DOHH2 (cell line): ENCODE data around the gene SESTD1.

Experiments used
- H3F3A ChIP-seq: fragments of 200-600 bp; sonication (generic), shearing (Covaris generic); 2 replicates; pipeline ENCODE4 v1.6.0; 2016; ENCODE audit warnings: antibody characterized with exemption, mild to moderate bottlenecking; ENCODE audit not compliant: control insufficient read depth, insufficient read depth
- H3K27ac ChIP-seq: fragments of 200-600 bp; sonication (generic); 2 replicates; pipeline ENCODE4 v1.5.1; 2014; ENCODE audit warnings: low read depth, mild to moderate bottlenecking, low read length, moderate library complexity
- H3K27me3 ChIP-seq: fragments of 200-600 bp; sonication (generic); 2 replicates; pipeline ENCODE4 v1.6.1; 2014; ENCODE audit warnings: mild to moderate bottlenecking, low read length, mixed read lengths; ENCODE audit not compliant: control insufficient read depth
- H3K36me3 ChIP-seq: fragments of 200-600 bp; sonication (generic); 2 replicates; pipeline ENCODE4 v1.6.1; 2014; ENCODE audit warnings: mild to moderate bottlenecking, low read length, moderate library complexity, mixed read lengths; ENCODE audit not compliant: control insufficient read depth
- H3K4me1 ChIP-seq: fragments of 200-600 bp; sonication (generic); 2 replicates; pipeline ENCODE4 v1.6.1; 2014; ENCODE audit warnings: mild to moderate bottlenecking, low read length, mixed read lengths; ENCODE audit not compliant: control insufficient read depth
- H3K4me2 ChIP-seq: fragments of 200-600 bp; sonication (generic); 2 replicates; pipeline ENCODE4 v1.6.0; 2014; ENCODE audit warnings: mild to moderate bottlenecking, low read length, moderate library complexity
- H3K4me3 ChIP-seq: fragments of 200-600 bp; sonication (generic); 2 replicates; pipeline ENCODE4 v1.5.1; 2014; ENCODE audit warnings: mild to moderate bottlenecking, low read length, mixed read lengths
- H3K79me2 ChIP-seq: fragments of 200-600 bp; sonication (generic); 2 replicates; pipeline ENCODE4 v1.6.1; 2014; ENCODE audit warnings: mild to moderate bottlenecking, low read length, mixed read lengths; ENCODE audit not compliant: control insufficient read depth
- H3K9me2 ChIP-seq: fragments of 200-600 bp; sonication (generic); replicated peaks from 2 replicates; pipeline ENCODE4 v1.6.1; 2014; ENCODE audit warnings: mild to moderate bottlenecking, low read length, mixed read lengths; ENCODE audit not compliant: control insufficient read depth
- H3K9me3 ChIP-seq: fragments of 200-600 bp; sonication (generic); 2 replicates; pipeline ENCODE4 v1.6.1; 2014; ENCODE audit warnings: antibody characterized with exemption, low read length, mixed read lengths; ENCODE audit not compliant: control insufficient read depth, insufficient read depth
- H4K20me1 ChIP-seq: fragments of 200-600 bp; sonication (generic); 2 replicates; pipeline ENCODE4 v1.6.0; 2014; ENCODE audit warnings: low read depth, mild to moderate bottlenecking, antibody characterized with exemption, low read length, moderate library complexity; ENCODE audit not compliant: control insufficient read depth, insufficient read depth
- EZH2phosphoT487 ChIP-seq: fragments of 200-600 bp; sonication (generic); IDR thresholded peaks from 2 replicates; pipeline ENCODE4 v1.6.1; 2017; ENCODE audit warnings: borderline replicate concordance, mild to moderate bottlenecking, antibody characterized with exemption, low read length, moderate library complexity, mixed read lengths
- TF ChIP-seq, protein P1 (sequence below): fragments of 200-600 bp; sonication (generic); IDR thresholded peaks from one replicate; pipeline ENCODE4 v1.5.1; 2014; ENCODE audit warnings: antibody characterized with exemption, mild to moderate bottlenecking, low read depth, low read length; ENCODE audit not compliant: poor library complexity, severe bottlenecking

SESTD1 gene

DNA sequence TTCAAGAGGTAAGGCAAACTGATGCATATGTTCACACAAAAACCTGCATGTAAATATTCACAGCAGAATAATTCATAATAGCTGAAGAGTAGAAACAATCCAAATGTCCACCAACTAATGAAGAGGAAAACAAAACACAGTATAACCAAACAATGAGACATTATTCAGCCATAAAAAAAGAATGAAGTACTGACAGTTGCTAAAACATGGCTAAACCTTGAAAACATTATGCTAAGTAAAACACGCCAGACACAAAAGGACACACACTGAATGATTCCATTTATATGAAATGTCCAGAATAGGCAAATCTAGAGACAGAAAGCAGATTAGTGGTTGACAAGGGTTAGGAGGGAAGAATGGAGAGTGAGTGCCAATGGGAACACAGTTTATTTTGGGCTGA, 86.9 kb downstream of the SESTD1 start:
- TF ChIP-seq EZH2phosphoT487: no peak
- TF ChIP-seq, protein P1, sequence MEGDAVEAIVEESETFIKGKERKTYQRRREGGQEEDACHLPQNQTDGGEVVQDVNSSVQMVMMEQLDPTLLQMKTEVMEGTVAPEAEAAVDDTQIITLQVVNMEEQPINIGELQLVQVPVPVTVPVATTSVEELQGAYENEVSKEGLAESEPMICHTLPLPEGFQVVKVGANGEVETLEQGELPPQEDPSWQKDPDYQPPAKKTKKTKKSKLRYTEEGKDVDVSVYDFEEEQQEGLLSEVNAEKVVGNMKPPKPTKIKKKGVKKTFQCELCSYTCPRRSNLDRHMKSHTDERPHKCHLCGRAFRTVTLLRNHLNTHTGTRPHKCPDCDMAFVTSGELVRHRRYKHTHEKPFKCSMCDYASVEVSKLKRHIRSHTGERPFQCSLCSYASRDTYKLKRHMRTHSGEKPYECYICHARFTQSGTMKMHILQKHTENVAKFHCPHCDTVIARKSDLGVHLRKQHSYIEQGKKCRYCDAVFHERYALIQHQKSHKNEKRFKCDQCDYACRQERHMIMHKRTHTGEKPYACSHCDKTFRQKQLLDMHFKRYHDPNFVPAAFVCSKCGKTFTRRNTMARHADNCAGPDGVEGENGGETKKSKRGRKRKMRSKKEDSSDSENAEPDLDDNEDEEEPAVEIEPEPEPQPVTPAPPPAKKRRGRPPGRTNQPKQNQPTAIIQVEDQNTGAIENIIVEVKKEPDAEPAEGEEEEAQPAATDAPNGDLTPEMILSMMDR: no peak
- Histone ChIP-seq H3K27me3 (no peaks in the 10 kb centered on the region), H3K36me3 (no peaks in the 10 kb centered on the region), H3K9me3 (no peaks in the 10 kb centered on the region), H3F3A (no peaks in the 10 kb centered on the region), H3K27ac (no peak overlapping the region), H3K79me2 (no peaks in the 10 kb centered on the region), H3K9me2 (no peaks in the 10 kb centered on the region), H3K4me3 (no peak overlapping the region), H3K4me1 (peaks cover 9% of the 10 kb centered on the region), H4K20me1 (no peaks in the 10 kb centered on the region), H3K4me2 (no peak overlapping the region)

DNA sequence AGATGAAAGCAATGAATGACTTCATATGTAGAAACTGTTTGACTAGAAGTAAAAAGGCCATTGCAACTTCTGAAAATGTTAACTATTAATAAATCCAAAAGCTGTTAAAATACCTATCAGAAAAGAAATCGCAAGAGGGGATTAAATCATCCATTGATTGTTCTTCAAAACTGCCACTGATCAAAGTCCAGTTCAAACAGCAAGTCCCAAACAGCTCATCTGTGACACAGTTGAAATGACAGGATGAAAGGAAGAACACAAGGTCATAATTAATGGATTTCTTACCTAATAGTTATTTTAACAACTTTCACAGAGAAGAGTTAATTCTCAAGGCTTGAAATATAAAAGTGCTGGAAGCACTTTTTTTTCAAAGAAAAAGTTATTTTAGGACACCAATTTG, 90.4 kb downstream of the SESTD1 start:
- Histone ChIP-seq H3K36me3 (no peaks in the 10 kb centered on the region), H3K4me1 (peaks cover 10% of the 10 kb centered on the region)
- TF ChIP-seq, protein P1: no peak
- TF ChIP-seq EZH2phosphoT487: no peak

DNA sequence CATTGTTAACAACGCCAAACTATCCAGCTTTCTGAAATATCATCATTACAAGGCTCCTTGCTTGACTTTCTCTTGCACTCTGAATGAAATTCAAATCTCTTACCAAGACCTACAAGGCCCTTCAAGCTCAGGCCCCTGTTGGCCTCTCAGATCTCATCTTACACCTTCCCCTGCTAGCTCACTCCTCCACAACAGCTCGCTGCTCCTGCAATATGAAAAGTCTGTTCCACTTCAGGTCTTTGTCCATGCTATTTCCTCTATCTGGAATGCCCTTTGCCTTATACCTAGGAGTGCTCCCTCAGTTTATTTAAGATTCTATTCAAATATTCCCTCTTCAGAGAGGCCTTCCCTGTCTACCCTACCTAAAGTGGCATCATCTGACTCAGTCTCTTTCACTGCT, 91.7 kb downstream of the SESTD1 start:
- Histone ChIP-seq H3K36me3 (no peaks in the 10 kb centered on the region), H3K9me2 (no peaks in the 10 kb centered on the region), H4K20me1 (no peaks in the 10 kb centered on the region), H3K27me3 (no peaks in the 10 kb centered on the region), H3K4me2 (no peak overlapping the region), H3K4me3 (no peak overlapping the region), H3F3A (no peaks in the 10 kb centered on the region), H3K79me2 (no peaks in the 10 kb centered on the region), H3K9me3 (no peaks in the 10 kb centered on the region), H3K4me1 (peaks cover 10% of the 10 kb centered on the region), H3K27ac (no peak overlapping the region)
- no peak for TF ChIP-seq EZH2phosphoT487
- TF ChIP-seq, protein P1: no peak

More for the DNA sequence above, 90.4 kb downstream of the SESTD1 start:
- H3K9me2 ChIP-seq: no peaks in the 10 kb centered on the region
- no peaks in the 10 kb centered on the region for H3F3A ChIP-seq
- no peak overlapping the region for H3K27ac ChIP-seq
- H3K4me2 ChIP-seq: no peak overlapping the region
- H3K9me3 ChIP-seq: no peaks in the 10 kb centered on the region
- no peak overlapping the region for H3K4me3 ChIP-seq
- H4K20me1 ChIP-seq: no peaks in the 10 kb centered on the region
- no peaks in the 10 kb centered on the region for H3K79me2 ChIP-seq
- no peaks in the 10 kb centered on the region for H3K27me3 ChIP-seq
